ENCODE data around the gene CACNA1C.

CACNA1C gene

DNA sequence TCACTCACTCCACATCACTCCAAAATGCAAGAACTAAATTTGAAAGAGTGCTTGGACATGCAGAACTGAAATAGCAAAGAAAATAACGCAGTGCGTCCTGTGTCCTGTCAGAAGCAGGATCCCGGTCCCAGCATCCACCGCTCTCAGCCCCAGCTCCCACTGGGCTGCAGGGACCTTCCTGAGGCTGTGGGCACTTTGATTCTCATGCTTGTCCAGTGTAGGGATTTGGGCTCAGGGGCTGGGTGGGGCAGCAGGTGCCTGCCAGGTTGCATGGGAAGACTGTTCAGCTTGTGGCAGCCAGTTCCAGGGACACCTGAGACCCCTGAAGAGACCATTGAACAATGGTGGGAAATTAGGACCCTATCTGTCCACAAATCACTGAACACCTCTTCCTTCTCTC lies 602.0 kb downstream of the CACNA1C start:
- no peak for DNase-seq

DNA sequence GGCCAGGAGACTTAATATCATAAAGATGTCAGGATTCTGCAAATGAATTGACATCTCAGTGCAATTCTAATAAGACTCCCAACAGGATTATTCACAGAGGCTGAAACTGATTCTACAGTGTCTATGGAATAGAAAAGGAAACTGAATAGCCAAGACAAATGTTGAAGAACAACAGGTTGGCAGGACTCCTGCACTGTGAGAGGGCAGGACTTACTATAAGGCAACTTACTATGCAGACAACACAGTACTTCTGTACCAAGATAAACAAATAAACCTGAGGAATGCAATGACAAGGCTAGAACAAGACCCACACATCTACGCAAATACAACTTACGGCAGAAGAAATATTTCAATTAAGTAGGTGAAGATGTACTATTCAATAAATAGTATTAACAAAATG lies 609.7 kb downstream of the CACNA1C start:
- no peak for DNase-seq

- no peak for DNase-seq
These were observed 612.2 kb downstream of the CACNA1C start for GRCh38 chr12:2664721-2665577.

DNA sequence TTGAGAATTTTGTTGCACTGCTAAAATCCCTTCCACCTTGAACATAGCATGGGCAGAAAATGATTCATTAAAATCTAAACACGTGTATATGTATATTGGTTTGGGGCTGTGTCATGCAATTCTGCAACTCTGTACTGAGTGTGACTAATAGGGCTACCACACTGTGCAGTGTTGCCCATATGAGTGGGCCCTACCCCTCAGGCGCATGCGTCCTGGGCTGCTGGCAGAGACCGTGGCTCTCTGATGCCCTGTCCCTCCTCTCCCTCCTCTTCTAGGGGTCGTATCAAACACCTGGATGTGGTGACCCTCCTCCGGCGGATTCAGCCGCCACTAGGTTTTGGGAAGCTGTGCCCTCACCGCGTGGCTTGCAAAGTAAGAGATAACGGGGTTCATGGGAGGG lies 613.6 kb downstream of the CACNA1C start:
- DNase-seq: no peak

- DNase-seq: no peak
These were observed 614.1 kb downstream of the CACNA1C start for GRCh38 chr12:2666846-2667245.

DNA sequence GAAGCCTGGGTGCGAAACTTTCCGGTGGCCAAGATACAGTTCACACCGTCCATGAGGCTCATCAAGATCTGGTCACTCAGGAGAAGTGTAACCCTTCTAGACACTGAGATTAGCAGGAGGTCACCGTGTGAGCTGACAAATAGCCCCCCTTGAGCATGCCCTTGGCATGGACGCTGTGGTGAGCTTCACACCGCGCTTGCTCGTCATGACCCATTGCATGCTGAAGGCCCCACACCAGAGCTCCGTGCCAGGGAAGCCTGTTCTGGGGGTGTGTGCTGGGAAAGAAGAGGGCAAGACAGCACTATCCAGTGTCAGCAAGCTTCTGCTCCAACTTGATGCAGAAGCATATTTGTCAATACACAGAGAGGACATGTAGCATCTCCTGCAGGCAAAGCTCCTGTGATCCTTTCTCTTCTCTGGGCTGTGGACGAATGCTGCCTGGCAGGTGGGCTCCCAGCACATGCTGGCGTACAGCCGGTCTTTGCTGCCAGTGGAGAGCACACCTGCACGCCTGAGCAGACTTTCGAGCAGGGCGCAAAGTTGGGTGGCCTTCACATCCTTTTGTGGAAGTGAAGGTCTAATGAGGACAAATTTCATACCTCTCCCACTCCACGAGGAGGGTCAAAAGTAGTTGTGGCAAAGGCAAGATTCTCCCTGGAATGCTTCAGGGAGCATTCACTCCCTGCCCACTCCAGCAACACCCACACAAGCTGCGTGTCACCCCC lies 615.1 kb downstream of the CACNA1C start:
- no peak for DNase-seq

- no peak for DNase-seq
These were observed 616.0 kb downstream of the CACNA1C start for GRCh38 chr12:2668816-2669215.

GRCh38 chr12:2669560-2669959 lies 616.8 kb downstream of the CACNA1C start:
- no peak for DNase-seq

DNA sequence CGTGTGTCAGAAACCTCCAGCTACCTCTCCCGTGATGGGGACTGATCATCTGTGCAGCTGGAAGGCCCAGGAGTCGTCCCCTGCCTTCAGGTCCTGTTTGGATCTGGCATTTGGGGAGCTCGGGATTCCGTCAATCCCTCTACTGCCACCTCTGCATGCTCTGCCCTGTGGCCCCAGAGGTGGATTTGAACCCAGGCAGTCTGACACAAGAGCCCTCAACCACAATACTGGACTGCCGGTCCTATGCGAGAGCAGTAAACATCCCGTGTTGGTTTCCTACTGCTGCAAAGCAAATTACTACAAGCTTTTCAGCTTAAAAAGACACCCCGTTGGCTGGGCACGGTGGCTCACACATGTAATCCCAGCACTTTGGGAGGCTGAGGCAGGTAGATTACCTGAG lies 620.1 kb downstream of the CACNA1C start:
- no peak for DNase-seq

GRCh38 chr12:2673966-2674810 lies 621.4 kb downstream of the CACNA1C start:
- no peak for DNase-seq

GRCh38 chr12:2675776-2676175 lies 623.0 kb downstream of the CACNA1C start:
- no peak for DNase-seq

- DNase-seq: no peak
These were observed 624.5 kb downstream of the CACNA1C start for GRCh38 chr12:2677142-2677880.

DNA sequence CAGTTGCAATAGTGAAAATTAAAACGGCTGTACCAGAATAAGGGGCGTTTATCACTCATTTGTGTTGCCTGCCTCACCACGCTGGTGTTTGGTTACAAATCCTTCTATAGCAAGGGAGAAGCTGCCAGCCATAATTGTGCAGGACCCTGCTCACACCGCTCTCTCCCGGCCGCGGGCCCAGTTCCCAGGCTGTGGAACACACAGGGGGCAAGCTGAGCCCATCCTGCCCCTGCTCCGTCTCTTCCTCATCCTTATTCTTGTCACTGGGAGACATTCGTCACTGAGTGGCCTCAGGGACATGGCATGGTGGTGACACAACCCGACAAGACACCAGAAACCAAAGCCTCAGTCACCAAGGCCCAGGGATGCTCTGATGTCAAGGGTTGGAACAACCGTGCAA lies 625.6 kb downstream of the CACNA1C start:
- no peak for DNase-seq

DNA sequence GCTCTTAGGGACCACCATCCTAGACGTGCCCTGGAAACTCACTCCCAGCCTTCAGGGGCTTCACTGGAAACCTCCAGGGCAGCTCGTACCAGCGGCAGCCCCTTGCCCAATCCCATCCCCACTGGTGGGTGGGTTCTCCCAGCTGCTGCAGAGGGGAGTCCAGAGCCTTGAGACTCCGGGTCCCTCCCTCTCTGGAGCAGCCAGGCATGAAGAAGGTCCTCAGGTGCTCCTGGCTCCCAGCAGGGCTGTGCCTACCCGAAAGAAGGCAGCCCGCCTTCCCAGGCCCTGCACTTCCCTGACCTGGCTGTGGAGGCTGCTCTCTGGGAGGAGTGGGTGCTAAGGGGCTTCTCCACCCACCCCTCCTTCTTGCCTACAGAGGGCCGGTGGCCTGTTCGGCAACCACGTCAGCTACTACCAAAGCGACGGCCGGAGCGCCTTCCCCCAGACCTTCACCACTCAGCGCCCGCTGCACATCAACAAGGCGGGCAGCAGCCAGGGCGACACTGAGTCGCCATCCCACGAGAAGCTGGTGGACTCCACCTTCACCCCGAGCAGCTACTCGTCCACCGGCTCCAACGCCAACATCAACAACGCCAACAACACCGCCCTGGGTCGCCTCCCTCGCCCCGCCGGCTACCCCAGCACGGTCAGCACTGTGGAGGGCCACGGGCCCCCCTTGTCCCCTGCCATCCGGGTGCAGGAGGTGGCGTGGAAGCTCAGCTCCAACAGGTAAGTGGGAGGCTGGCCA lies 626.5 kb downstream of the CACNA1C start:
- DNase-seq: no peak

GRCh38 chr12:2679816-2680675 lies 627.3 kb downstream of the CACNA1C start:
- no peak for DNase-seq

DNA sequence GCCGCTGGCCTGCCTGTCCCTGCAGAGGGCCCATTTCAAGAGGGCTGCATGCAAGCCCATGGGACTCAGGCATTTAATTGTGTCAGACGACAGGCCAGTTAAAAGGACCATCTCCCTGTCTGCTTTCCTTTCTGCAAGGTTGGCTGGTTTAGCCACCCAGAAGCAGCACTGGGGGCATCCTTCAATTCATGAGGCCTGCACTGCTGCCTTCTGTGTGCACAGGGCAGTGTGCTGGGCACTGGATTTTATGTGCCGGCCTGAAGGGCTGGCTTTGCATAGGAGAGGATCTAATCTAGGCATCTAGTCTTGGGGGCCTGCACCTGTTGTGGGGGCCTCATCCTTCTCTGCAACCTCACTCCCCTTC lies 627.9 kb downstream of the CACNA1C start:
- no peak for DNase-seq

GRCh38 chr12:2681450-2682205 lies 628.8 kb downstream of the CACNA1C start:
- DNase-seq: no peak

- no peak for DNase-seq
These were observed 629.8 kb downstream of the CACNA1C start for GRCh38 chr12:2682296-2683251.

Data from activated gamma-delta T cell (primary cell).